ENCODE measurements around the gene GALNT12.

GRCh38 chr9:98778251-98778650, 29.2 kb upstream of the GALNT12 start:
- no peak for TF ChIP-seq POLR2AphosphoS5 (IDR thresholded peaks at IDR 0.05)
- TF ChIP-seq POLR2A (IDR thresholded peaks at IDR 0.05), result no peak
- no peak for TF ChIP-seq CTCF (IDR thresholded peaks at IDR 0.05)

All from prostate gland (tissue), 2 donors.